Body of pancreas (tissue), 4 donors: ENCODE results near the gene GSTP1. TPM values are rescaled to one million over a fixed set of nuclear protein-coding genes. Genes with fewer than 3 reads are reported as not detected.
A peak's percentile ranks its signal among the peaks of the same experiment; 100 is the strongest.
"Not testable (repeated sequence)": the region's sequence is repeated elsewhere in the genome, so short reads cannot be mapped to it uniquely, and the experiment has no call there.

Source experiments
- ATAC-seq: fragments of 150-250 bp; one replicate; pipeline ENCODE4 v1.9.1; 2016
- DNase-seq, 4 donors: peaks; one replicate each; pipeline ENCODE4 v3.0.0-alpha.2; 2019
- H3K27ac ChIP-seq, 4 donors: fragments of 200-600 bp; sonication (generic); 1 replicate in 3 of 4; 2 replicates in 1 of 4; pipeline versions ENCODE4 v1.5.1 to v1.6.1; 2016 to 2019; ENCODE audit warnings: mild to moderate bottlenecking in 1 of 4, mixed read lengths in 1 of 4, moderate library complexity in 1 of 4
- H3K27me3 ChIP-seq, 2 donors: fragments of 200-600 bp; sonication (generic); one replicate each; pipeline ENCODE4 v1.6.0; 2016; ENCODE audit warnings: mild to moderate bottlenecking in 1 of 2
- H3K36me3 ChIP-seq, 2 donors: fragments of 200-600 bp; sonication (generic); replicated peaks in 1 of 2; 2 replicates each; pipeline ENCODE4 v1.5.1; 2016; ENCODE audit warnings: low read depth in 2 of 2; ENCODE audit not compliant: insufficient read depth in 1 of 2
- H3K4me1 ChIP-seq: fragments of 200-600 bp; sonication (generic); one replicate; pipeline ENCODE4 v1.6.0; 2016
- H3K4me3 ChIP-seq, 2 donors: fragments of 200-600 bp; sonication (generic); 1 replicate in 1 of 2; 2 replicates in 1 of 2; pipeline ENCODE4 v1.5.1; 2016 to 2019
- H3K9me3 ChIP-seq, 3 donors: fragments of 200-600 bp; sonication (generic); 1 replicate in 2 of 3; 2 replicates in 1 of 3; pipeline ENCODE4 v1.5.1; 2016
- CTCF ChIP-seq, 7 experiments: fragments of 450-650 bp in 4 of 7; fragments of 200-600 bp in 3 of 7; sonication (generic) in 3 of 7; IDR thresholded peaks; one replicate each; pipeline ENCODE4 v1.5.1; 2016 to 2019; ENCODE audit warnings: antibody characterized with exemption in 7 of 7
- POLR2A ChIP-seq, 3 donors: fragments of 450-650 bp; IDR thresholded peaks; one replicate each; pipeline ENCODE4 v1.6.1; 2016; ENCODE audit warnings: antibody characterized with exemption in 3 of 3, mild to moderate bottlenecking in 2 of 3
- WGBS, 2 donors: methylation state at CpG; one replicate each; pipeline ENCODE4 v1.1.5; 2017; 5-methylcytosine and 5-hydroxymethylcytosine counted together
- intact Hi-C: fragments of 100-400 bp; cut with DNase I; formaldehyde crosslinking; loops from one replicate; pipeline ENCODE4 v1.15.1; 2023
- total RNA-seq, 2 donors: library from RNA; depleted of rRNA; stranded (reverse); fragments of >200 nt; gene quantifications; one replicate each; pipeline ENCODE4 v1.1.0, GENCODE V29; 2016

Gene GSTP1
- total RNA-seq, 2 donors from 2014 or later, result 359 to 454 TPM

DNA sequence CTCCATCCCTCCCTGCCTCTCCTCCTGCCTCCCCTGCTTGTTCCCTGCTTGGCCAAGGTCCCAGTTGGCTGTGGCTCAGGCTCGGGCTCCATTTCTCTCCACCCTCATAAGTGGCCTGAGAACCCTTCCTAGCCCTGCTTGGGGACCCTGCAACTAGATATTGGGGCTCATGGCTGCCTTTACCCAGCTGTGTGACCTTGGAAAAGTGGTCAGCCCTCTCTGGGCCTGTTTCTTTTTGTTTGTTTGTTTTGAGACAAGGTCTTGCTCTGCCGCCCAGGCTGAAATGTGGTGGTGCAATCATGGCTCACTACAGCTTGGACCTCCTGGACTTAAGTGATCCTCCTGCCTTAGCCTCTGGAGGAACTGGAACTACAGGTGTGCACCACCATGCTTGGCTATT lies 40.0 kb upstream of the GSTP1 start:
- H3K4me1 ChIP-seq, result peaks cover 31% of the 10 kb centered on the region
- ATAC-seq (no peak), DNase-seq (no peak)
- H3K36me3 ChIP-seq, result no peaks in the 10 kb centered on the region
- no peak overlapping the region for H3K27ac ChIP-seq
- TF ChIP-seq POLR2A (IDR thresholded peaks at IDR 0.05), result no peak
- no peak for TF ChIP-seq CTCF (IDR thresholded peaks at IDR 0.05)
- H3K4me3 ChIP-seq, result no peak overlapping the region
- H3K9me3 ChIP-seq, result no peaks in the 10 kb centered on the region
- WGBS, 2 donors, result 14 to 47% methylated on average over 2 of the region's 2 CpGs
- intact Hi-C loops, result no loop called here
- H3K27me3 ChIP-seq, result no peaks in the 10 kb centered on the region

DNA sequence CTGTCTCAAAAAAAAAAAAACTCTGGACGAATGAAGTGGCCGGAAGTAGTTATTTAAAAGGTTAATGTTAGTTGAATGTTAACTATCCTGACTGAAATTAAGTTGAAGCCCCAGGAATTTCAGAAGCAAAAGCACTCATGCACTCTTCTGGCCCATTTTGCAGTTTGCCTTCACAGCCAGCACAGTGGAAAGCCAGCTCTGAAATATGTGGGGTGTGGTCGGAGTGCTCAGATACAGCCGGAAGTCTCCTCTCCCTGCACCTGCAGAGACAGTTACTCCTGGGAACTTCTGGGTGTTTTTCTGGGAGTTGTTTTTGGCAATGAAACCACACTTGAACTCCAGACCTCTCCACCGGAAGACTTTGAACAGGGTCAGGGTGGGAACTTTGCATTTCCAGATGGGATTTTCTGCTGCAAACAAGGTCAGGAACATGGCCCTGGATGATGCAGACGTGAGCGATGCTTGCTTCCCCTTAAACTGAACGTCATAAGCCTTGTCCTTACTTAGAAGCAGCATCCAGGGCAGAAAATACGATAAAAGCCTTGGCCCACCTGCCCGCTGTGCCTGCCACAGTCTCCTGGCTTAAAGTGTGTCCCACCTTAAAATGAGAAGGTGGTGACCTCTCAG lies 38.9 kb upstream of the GSTP1 start:
- intact Hi-C loops, result no loop called here
- ATAC-seq (peak; percentile 18), DNase-seq (no peak)
- Histone ChIP-seq H3K4me1 (peaks cover 31% of the 10 kb centered on the region), H3K36me3 (no peaks in the 10 kb centered on the region), H3K27ac (peak overlapping the region in 2 of 4 donors; percentile 43 to 46), H3K27me3 (no peaks in the 10 kb centered on the region), H3K4me3 (no peak overlapping the region), H3K9me3 (no peaks in the 10 kb centered on the region)
- no peak for TF ChIP-seq POLR2A (IDR thresholded peaks at IDR 0.05)
- no peak for TF ChIP-seq CTCF (IDR thresholded peaks at IDR 0.05)
- WGBS, 2 donors, result 44 to 66% methylated on average over 7 to 10 of the region's 10 CpGs

DNA sequence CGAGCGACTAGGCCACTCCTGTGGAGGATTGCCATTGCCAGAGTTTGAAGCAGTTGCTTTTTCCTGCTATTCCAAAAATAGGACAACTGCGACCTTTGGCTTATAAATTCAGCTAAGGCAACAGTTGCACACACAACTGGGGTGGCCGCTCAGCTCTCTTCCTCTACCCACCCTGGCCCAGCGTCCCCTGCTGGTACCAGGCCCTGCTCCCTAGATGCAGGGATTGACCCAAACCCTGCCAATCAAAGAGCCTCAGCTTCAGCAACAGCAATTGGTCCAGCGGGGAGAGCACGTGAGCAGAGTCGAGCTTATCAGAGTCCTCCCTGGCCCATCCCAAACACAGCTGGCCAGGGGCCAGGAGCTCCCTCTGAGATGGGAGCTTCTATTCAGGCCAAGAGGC lies 38.3 kb upstream of the GSTP1 start:
- Histone ChIP-seq H3K4me1 (peaks cover 31% of the 10 kb centered on the region), H3K4me3 (no peak overlapping the region), H3K27ac (peak overlapping the region in 2 of 4 donors; percentile 43 to 46), H3K27me3 (no peaks in the 10 kb centered on the region), H3K9me3 (no peaks in the 10 kb centered on the region), H3K36me3 (no peaks in the 10 kb centered on the region)
- intact Hi-C loops, result no loop called here
- 40 to 41% methylated on average over 6 to 8 of the region's 8 CpGs for WGBS, 2 donors
- ATAC-seq, result peak; percentile 39
- TF ChIP-seq POLR2A (IDR thresholded peaks at IDR 0.05) (no peak), CTCF (IDR thresholded peaks at IDR 0.05) (no peak)
- peak; percentile 17 to 31 (median 24) for DNase-seq

GRCh38 chr11:67548112-67548511 lies 35.5 kb upstream of the GSTP1 start:
- WGBS, 2 donors, result 81 to 91% methylated on average over 4 of the region's 4 CpGs
- H3K27me3 ChIP-seq, H3K4me3 ChIP-seq, intact Hi-C loops, H3K9me3 ChIP-seq, ATAC-seq, H3K27ac ChIP-seq, DNase-seq, H3K36me3 ChIP-seq: not testable (repeated sequence)
- H3K4me1 ChIP-seq, result peaks cover 31% of the 10 kb centered on the region

DNA sequence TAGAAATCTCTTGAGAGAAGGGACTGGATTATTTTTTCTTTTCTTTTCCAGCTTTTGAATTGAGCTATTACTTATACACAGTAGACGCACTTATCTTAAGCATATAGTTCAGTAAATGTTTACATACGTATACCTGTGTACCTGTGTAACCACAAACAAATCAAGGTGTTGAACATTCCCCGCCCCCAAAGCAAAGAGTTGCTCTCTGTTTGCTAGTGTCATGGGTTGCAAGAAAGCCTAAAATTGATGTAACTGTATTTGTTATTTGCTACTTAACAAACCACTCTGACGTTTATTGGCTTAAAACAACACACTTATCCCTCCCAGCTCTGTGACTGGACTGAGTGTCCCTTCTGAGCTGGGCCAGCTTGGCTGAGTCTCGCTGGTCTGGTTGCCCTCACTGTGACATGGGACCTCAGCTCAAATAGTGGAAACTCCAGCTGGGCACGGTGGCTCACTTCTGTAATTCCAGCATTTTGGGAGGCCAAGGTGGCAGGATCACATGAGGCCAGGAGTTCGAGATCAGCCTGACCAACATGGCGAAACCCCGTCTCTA lies 35.0 kb upstream of the GSTP1 start:
- TF ChIP-seq CTCF (IDR thresholded peaks at IDR 0.05) (no peak), POLR2A (IDR thresholded peaks at IDR 0.05) (no peak)
- no peaks in the 10 kb centered on the region for H3K9me3 ChIP-seq
- H3K36me3 ChIP-seq, result no peaks in the 10 kb centered on the region
- no peaks in the 10 kb centered on the region for H3K27me3 ChIP-seq
- intact Hi-C loops, result no loop called here
- no peak overlapping the region for H3K27ac ChIP-seq
- WGBS, 2 donors, result 83% methylated on average over 9 of the region's 9 CpGs
- no peak overlapping the region for H3K4me3 ChIP-seq
- H3K4me1 ChIP-seq, result peaks cover 28% of the 10 kb centered on the region
- no peak for ATAC-seq
- DNase-seq, result no peak
